ENCODE data around the gene DDR1.

DNA sequence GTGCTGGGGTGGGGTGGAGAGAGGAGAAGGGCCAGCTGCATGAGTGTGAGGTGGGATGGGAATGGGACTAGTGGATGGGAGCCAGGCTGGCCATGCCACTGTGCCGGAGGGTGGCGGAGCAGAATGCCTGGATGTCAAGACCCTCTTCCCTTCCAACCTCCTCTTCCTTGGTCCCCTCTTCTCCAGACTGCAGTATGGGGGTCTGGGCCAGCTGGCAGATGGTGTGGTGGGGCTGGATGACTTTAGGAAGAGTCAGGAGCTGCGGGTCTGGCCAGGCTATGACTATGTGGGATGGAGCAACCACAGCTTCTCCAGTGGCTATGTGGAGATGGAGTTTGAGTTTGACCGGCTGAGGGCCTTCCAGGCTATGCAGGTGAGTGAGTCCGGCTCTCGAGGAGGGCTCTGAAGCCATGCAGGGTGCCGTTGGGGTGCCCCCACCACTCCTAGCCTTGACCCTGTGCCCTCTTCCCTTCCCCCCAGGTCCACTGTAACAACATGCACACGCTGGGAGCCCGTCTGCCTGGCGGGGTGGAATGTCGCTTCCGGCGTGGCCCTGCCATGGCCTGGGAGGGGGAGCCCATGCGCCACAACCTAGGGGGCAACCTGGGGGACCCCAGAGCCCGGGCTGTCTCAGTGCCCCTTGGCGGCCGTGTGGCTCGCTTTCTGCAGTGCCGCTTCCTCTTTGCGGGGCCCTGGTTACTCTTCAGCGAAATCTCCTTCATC is 7.7 kb downstream of the DDR1 start:
- no peak for TF ChIP-seq EZH2 (IDR thresholded peaks at IDR 0.05; ENCODE audit: low read length)
- no peak for TF ChIP-seq CTCF (optimal IDR thresholded peaks at IDR 0.05 in 1 of 3, IDR thresholded peaks at IDR 0.05 in 1 of 3, conservative IDR thresholded peaks at IDR 0.05 in 1 of 3; ENCODE audit: extremely low read depth in 1 of 3, insufficient read depth in 2 of 3, low read length in 3 of 3)
